GM19239 (cell line): ENCODE data around the gene FAM187B.

Source experiments
- DNase-seq: peaks from one replicate; pipeline ENCODE4 v3.0.0; 2011; ENCODE audit warnings: low spot score; ENCODE audit not compliant: insufficient read length
- FAIRE-seq: peaks from 2 replicates; lab custom pipeline; 2011; peaks lifted over from hg19 to GRCh38; lab: Jason Lieb, UNC

FAM187B gene

DNA sequence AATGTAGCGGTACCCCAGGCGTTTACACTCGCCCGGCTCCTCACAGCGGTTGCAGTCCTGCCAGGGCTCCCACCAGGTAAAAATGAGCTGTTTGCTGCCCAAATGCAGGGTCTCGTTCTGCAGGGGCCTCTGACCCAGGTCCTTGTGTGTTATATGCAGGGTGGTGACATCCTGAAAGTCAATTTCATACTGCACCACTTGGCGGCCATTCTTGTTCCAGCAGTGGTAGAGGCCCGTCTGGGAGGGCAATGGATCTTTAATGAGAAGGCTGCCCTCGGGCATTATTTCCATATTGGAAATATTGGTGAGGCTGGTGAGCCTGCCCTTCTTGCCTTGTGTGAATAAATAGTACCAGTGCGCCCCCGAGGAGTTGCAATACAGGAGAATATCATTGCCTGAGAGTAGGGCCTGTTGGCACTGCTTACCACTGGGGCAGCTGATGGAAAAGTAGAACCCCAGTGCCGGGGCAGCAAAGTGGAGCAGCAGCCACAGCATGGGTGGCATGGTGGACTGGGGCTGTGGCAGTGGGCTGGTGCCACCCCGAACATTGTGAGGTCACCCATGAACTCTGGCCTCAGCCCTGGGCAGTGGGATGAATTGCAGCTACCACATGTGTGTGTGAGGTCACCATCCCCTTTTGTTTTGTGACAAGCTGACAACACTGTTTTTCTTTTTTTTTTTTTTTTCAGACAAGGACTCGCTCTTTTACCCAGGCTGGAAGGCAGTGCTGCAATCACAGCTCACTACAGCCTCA, at the start of gene FAM187B:
Gene FAM187B (minus strand): TSS at position 563 of the 754 bp plus-strand sequence. CDS start 59 bp downstream, at position 504.
- no peak for FAIRE-seq
- no peak for DNase-seq

DNA sequence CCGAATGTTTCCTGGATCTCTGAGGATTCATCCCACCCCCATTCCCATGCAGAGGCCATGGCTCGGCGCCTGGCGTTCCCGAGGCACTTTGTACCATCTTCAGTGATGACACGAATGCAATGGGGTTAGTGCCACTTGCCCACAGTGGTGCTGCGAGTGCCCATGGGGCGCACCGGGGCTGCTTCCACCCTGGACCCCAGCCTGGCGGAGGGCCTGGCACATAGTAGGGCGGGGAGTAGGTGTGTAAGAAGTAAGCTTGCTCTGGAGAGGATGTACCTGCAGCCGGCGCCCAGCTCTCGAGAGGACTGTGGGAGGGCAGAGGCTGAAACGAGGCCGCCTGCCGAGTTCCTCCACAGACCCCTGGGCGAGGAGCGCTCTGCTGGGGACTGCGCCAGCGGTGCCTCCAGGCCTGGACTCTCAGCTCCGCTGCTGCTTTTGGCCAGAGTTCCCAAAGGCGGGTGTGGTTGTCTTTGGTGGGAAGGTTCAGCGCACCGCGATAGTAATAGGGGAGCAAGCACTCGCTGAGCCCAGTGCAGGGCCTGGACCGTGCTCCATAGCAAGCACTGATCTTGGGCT, 48.3 kb upstream of the FAM187B start:
- no peak for FAIRE-seq
- no peak for DNase-seq

DNA sequence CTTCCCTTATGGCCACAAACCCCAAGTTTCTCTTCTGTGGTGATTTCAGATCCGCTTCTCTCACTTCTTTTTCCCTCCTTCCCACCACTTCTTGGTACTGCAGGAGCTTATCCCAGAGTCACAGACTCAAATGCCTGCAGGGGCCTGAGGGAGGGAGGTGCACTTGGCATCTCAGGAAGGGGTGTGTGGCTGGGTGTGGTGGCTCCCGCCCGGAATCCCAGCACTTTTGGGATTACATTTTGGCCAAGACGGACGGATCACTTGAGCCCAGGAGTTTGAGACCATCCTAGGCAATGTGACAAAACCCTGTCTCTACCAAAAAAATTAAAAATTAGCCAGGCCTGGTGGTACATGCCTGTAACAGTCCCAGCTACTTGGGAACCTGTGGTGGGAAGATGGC, 45.8 kb upstream of the FAM187B start:
- FAIRE-seq (no peak), DNase-seq (no peak)

DNA sequence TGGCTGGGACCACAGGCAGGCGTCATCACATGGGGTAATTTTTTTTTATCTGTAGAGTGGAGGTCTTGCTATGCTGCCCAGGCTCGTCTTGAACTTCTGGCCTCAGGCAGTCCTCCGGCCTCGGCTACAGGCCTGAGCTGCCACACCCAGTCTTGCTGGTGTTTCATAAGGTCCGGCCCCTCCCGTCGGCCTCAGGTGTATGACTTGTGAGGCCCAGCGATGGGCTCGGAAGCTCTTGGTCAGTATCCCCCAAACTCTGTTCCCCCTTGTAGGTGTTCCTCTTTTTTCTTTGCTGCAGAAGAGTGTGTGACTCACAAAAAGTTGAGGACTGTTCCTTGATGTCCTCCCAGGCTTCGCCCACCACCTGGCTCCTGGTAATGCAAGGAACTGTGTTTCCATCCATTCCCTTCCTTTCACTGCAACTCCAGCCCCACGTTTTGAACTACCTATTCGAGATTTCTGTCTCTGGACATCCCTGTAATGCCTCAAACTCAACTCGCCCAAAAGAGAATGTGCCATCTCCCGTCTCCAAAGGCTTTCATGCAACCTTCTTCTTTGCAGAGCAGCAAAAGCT, 45.2 kb upstream of the FAM187B start:
- no peak for DNase-seq

DNA sequence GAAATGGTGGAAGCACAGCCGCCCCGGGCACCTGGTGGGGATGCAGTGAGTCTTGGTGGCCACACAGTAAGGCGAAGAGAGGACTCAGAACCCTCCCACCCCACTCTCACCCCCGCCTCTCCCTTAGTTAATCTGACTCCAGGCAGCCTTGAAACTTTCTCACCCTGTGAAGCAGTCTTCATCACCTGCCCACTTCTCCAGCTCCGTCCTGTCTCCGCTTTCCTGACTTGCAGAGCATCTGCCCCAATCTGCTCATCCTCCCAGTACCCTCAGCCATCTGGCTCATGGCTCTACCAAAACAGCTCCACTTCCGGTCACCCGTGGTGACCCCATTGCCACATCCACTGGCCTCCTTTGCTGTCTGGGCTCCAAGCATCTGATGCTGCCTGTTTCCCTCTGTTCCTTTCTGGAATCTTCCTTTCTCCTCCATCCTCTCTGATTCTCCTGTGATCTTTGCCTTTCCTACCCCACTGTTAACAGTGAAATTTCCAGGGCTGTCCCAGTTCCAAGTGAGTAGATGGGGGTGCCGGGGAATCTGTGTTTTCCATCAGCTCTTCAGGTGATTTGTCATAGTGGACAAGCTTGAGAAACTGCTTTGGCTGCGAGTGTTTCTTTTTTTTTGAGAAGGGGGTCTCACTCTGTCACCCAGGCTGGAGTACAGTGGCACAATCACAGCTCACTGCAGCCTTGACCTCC, 44.6 kb upstream of the FAM187B start:
- FAIRE-seq, result no peak
- no peak for DNase-seq

More for the DNA sequence above, 45.2 kb upstream of the FAM187B start:
- peak; percentile 40 for FAIRE-seq

DNA sequence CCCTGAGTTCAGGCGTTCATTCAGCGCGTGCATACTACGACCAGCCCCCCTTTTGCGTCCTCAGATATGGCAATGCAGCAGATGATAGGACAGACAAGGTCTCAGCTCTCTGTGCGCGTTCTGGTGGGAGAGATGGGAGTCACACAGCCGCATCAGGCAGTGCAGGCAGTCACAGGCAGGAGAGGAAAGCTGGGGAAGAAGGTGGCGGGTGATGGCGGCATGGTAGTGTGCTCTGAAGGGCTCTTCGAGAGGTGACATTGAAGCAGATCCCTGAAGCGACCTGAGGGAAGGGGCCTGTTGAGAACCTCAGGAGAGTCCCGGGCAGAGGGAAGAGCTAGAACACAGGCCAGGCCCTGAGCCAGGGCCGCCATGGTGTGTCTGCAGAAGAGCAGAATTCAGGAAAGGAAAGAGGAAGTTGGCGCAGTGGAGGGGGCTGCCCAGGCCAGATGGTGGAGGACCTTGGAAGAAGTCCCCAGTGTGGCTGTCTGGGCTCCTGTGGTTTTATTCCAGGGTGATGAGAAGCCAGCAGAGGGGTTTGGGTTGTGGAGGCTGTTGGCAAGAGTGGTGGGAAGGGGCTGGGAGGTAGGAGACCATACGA, 43.7 kb upstream of the FAM187B start:
- DNase-seq (no peak), FAIRE-seq (no peak)

DNA sequence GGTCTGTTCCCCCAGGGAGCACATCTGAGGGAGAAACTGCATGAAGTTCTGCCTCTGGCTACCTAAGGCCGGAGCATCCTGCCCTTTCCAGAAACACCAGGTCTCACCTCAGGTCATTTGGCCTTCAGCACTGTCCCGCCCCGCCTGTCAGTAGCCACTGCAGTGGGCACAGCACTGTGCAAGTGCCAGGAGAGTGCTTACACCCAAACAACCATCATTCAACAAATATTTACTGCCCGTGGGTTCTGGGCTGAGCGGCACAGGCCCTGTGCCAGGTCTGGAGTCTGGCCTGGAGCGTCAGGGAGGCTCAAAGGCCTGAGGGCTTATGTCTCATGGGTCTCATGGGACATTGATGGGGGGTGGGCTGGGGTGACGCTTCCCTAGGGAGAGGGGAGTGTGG, 43.0 kb upstream of the FAM187B start:
- FAIRE-seq, result no peak
- no peak for DNase-seq

DNA sequence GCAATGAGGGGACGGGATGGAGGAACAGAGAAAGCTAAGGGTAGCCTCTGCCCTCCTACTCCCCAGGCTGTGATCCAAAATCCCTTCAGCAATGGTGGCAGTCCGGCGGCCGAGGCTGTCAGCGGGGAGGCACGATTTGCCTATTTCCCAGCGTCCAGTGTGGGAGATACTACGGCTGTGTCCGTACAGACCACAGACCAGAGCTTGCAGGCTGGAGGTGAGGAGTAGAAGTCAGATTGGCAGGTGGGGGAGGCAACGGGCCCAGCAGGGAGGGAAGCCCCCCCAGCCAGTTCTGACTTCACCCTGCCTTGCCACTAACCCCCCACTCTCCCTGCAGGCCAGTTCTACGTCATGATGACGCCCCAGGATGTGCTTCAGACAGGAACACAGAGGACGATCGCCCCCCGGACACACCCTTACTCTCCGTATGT, 41.9 kb upstream of the FAM187B start:
- DNase-seq (no peak), FAIRE-seq (no peak)

DNA sequence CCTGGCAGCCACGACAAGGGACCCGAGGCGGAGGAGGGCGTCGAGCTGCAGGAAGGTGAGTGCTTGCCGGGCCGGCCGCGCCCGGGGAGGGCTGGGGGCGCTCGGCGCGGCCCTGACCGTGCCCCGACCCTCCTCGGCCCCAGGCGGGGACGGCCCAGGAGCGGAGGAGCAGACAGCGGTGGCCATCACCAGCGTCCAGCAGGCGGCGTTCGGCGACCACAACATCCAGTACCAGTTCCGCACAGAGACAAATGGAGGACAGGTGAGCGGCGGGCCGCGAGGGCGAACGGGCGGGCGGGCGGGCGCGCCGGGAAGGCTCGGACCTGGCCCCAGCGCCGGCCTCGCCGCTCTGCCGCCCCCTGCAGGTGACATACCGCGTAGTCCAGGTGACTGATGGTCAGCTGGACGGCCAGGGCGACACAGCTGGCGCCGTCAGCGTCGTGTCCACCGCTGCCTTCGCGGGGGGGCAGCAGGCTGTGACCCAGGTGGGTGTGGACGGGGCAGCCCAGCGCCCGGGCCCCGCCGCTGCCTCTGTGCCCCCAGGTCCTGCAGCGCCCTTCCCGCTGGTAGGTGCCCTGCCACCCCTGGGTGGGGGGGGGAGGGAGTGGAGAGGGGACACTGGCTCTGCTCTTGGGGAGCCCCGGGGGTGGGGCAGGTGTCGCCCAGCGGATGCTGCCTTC, 41.0 kb upstream of the FAM187B start:
- DNase-seq (peak; percentile 88), FAIRE-seq (peak; percentile 81)

DNA sequence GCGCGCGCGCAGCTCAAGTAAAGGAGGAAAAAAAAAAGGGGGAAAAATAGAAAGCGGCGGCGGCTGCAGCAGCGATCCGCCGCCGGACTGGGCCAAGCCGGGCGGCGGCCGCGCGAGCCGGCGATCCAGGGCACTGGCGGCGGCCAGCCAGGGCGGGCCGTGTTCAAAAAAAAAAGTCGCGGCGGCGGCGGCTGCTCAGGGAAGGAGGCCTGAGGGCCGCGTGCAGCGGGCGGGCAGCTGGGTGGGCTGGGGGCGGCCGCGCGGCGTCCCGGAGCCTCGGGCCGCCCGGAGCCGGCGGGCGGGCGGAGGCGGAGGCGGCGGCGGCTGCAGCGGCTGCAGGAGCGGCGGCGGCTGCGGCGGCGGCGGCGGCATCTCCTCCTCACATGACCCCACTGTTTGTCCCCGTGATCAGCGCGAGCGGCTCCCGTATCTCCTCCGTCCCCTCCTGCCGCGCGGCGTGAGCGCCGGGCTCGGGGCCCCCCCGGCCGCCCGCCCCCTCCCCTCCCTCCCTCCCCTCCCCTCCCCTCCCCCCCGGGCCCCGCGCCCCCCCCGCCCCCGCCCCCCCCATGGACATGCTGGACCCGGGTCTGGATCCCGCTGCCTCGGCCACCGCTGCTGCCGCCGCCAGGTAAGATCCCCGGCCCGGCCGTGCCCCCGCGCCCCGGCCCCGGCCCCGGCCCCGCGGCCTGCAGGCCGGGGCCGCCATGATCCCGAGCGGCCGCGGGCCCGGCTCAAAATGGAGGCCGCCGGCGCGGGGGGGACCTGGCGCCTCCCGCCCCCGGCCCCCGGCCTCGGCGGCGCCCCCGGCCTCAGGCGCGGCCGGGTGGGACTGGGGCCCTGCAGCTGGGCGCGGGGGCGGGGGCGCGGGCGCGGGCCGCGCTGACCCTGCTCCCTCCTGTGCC, 40.2 kb upstream of the FAM187B start, which contains the start of gene USF2:
Gene USF2 (plus strand): TSS at position 427 of the 902 bp plus-strand sequence. CDS start 140 bp downstream, at position 567.
- FAIRE-seq (no peak), DNase-seq (peak; percentile 88)

DNA sequence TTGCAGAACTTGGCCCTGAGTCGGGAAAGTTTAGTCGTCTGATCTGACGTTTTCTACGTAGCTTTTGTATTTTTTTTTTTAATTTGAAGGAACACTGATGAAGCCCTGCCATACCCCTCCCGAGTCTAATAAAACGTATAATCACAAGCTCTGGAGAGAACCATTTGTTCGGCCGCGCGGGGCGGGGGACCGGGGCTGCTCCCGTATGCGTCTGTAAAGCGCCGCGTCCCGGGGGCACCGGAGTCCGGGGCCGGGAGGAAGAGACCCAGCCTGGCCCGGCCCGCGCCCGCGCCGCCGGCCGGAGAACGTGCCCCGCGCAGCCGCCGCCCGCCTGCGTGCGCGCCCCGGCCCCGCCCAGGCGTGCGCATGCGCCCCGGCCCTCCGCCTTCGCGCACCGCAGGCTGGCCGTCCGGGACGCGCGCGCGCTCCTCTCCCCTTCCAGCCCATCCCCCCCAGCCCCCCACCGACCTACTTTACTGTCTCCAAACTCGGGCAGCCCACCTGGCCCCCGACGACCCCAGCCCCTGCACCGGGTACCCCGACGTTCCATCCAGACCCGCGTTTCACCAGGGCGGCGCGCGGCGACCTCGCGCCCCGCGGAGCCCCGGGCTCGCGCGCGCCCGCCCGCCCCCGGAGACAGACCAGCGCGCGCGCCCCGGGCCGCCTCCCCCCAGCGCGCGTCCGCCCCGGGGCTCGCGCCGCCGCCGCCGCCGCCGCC, 39.4 kb upstream of the FAM187B start:
- peak; percentile 56 for FAIRE-seq
- peak; percentile 93 for DNase-seq

DNA sequence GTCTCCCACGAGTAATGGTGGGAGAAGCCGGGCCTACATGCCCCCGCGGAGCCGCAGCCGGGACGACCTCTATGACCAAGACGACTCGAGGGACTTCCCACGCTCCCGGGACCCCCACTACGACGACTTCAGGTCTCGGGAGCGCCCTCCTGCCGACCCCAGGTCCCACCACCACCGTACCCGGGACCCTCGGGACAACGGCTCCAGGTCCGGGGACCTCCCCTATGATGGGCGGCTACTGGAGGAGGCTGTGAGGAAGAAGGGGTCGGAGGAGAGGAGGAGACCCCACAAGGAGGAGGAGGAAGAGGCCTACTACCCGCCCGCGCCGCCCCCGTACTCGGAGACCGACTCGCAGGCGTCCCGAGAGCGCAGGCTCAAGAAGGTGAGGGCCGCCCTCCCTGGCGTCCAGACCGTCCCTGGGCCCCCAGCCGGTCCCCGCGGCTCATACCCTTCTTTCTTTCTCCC, 38.8 kb upstream of the FAM187B start:
- no peak for DNase-seq
- FAIRE-seq, result peak; percentile 31

DNA sequence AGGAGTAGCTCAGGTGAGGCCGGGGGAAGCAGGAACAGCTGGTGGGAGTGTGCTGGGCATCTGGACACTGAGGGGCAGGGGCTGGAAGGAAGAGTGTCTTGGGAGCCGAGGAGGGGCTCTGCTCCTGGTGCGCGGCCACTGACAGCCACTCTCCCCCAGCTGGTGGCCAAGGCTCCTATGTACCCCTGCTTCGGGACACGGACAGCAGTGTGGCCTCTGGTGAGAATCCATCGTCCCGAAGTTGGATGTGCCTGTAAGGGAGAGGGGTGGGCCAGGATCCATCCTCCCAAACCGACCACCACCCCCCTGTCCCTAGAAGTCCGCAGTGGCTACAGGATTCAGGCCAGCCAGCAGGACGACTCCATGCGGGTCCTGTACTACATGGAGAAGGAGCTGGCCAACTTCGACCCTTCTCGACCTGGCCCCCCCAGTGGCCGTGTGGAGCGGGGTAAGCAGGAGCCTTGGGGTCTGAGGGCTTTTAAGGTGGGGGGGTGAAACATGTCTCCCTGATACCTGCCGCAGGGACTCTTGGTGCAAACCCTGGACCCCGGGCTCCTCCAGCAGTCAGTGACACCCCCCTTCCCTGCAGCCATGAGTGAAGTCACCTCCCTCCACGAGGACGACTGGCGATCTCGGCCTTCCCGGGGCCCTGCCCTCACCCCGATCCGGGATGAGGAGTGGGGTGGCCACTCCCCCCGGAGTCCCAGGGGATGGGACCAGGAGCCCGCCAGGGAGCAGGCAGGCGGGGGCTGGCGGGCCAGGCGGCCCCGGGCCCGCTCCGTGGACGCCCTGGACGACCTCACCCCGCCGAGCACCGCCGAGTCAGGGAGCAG, 38.2 kb upstream of the FAM187B start:
- no peak for FAIRE-seq
- no peak for DNase-seq

DNA sequence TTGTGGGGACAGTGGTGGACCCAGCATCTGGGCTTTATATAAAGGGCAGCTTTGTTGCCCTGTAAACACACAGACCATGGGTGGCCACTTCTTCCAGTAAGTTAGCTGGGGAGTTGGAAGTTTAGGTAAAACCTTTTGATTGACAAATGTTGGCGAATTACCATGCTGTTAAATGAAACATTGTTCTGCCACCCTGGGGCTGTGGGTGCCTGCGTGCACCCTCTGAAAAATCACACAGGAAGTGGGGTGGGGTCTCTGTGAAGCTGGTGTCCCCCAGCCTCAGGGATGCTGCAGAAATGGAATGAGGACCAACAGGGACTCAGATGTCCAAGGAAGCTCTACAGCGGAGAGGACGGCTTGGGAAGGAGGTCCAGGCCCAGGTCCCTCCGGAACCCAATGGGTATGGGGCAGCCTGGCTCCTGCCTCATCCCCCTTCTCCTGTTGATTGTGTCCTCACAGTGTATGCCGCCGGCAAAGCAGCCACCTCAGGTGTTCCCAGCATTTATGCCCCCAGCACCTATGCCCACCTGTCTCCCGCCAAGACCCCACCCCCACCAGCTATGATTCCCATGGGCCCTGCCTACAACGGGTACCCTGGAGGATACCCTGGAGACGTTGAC, 37.5 kb upstream of the FAM187B start:
- DNase-seq (no peak), FAIRE-seq (no peak)

DNA sequence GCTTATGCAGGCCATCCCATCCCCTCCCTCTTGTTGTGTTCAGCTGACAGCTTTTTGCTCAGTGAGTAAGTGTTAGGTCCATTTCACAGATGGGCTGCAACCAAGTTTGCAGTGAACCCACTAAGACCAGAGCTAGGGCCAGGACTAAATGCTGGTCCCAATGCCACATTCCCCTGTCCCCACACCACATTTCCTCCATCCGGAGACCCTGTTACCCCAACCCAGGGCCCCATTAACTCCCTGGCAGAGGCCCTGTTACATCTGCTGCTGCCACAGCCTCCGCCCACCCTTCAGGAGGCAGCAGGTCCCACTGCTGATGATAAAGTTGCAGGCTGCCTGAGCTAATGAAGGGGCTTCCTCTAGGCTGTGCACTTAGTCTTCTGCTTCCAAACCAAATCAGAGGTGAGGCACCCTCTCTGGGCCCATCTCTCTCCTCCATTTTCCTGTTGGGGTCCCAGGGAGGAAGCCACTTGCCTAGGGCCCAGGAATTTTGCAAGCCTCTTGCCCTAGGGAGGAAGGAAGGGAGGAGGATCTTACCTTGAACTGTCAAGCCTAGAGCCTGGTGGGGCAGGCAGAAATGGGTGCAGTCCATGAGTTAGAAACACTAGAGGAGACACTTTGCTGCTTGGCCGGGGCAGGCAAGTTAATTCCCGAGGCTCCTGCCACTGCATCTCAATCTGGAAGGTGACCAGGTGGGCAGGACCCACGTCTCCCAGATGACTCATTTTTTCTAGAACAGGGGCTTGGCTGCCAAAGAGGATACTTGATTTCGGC, 36.8 kb upstream of the FAM187B start:
- FAIRE-seq (no peak), DNase-seq (no peak)
